Endothelial cell of umbilical vein (primary cell): ENCODE results near the gene LSR.

ENCODE experiments used
- EZH2 ChIP-seq: IDR thresholded peaks from 2 replicates; pipeline ENCODE4 v1.6.1; 2012; ENCODE audit warnings: borderline replicate concordance, low read depth, mild to moderate bottlenecking, moderate library complexity, low read length, inconsistent platforms; ENCODE audit not compliant: severe bottlenecking
- GATA2 ChIP-seq: IDR thresholded peaks from 2 replicates; pipeline ENCODE4 v1.7.0; 2011; ENCODE audit warnings: low read depth, mild to moderate bottlenecking, moderate library complexity, mixed read lengths, low read length; ENCODE audit not compliant: insufficient read length, insufficient read depth
- POLR2AphosphoS5 ChIP-seq: IDR thresholded peaks from 2 replicates; pipeline ENCODE4 v1.6.1; 2012; ENCODE audit warnings: low read depth, mild to moderate bottlenecking, control low read depth, low read length, moderate library complexity; ENCODE audit not compliant: insufficient read depth
- TF ChIP-seq, protein P1 (sequence below), 2 donors: IDR thresholded peaks; 1 replicate in 1 of 2; 2 replicates in 1 of 2; pipeline ENCODE4 v1.5.1; 2011; ENCODE audit warnings: low read length in 2 of 2, mild to moderate bottlenecking in 2 of 2, moderate library complexity in 2 of 2, control low read depth in 1 of 2, inconsistent platforms in 1 of 2, low read depth in 1 of 2; ENCODE audit not compliant: insufficient read depth in 1 of 2; ENCODE audit errors: extremely low read depth in 1 of 2

DNA sequence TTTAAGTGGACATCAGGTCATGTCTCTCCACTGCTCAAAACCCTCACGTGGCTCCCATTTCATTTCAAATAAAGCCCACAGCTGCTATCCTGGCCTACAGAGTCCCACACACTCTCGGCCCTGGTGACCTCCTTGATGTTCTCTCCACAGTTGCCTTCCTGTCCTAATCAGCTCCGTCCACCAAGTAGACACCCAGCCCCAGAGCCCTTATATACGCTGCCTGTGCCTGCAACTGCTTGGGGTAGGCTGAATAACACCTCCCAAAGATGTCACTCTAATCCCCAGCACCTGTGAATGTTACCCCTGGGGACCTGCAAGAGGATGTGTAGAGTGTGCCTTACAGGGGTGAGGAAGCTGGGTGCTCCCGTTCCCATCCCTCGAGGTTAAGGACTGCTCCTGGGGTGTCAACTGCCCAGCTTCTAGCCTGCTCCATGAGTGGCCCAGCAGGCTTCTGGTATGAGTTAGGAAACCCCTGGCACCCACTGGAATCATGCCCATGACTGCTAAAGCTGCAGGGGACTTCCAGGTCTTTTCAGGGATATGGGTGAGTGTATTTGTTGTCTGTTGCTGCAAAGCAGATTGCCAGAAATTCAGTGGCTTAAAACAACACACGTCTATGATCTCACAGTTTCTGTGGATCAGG is 26.3 kb upstream of the LSR start:
- TF ChIP-seq, protein P1, sequence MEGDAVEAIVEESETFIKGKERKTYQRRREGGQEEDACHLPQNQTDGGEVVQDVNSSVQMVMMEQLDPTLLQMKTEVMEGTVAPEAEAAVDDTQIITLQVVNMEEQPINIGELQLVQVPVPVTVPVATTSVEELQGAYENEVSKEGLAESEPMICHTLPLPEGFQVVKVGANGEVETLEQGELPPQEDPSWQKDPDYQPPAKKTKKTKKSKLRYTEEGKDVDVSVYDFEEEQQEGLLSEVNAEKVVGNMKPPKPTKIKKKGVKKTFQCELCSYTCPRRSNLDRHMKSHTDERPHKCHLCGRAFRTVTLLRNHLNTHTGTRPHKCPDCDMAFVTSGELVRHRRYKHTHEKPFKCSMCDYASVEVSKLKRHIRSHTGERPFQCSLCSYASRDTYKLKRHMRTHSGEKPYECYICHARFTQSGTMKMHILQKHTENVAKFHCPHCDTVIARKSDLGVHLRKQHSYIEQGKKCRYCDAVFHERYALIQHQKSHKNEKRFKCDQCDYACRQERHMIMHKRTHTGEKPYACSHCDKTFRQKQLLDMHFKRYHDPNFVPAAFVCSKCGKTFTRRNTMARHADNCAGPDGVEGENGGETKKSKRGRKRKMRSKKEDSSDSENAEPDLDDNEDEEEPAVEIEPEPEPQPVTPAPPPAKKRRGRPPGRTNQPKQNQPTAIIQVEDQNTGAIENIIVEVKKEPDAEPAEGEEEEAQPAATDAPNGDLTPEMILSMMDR (IDR thresholded peaks at IDR 0.05; ENCODE audit: extremely low read depth in 1 of 2, insufficient read depth in 1 of 2, low read depth in 1 of 2, low read length in 2 of 2), result no peak
- TF ChIP-seq EZH2, result no peak
- TF ChIP-seq GATA2, result no peak
- TF ChIP-seq POLR2AphosphoS5, result no peak
